ENCODE measurements around the gene FRMD3. TPM values are rescaled to one million over a fixed set of nuclear protein-coding genes. Genes with fewer than 3 reads are reported as not detected.
"Not testable (repeated sequence)": the region's sequence is repeated elsewhere in the genome, so short reads cannot be mapped to it uniquely, and the experiment has no call there.

FRMD3 gene
- total RNA-seq, 2 experiments from 2014 or later = 0.19 to 0.65 TPM

- ChIA-PET POLR2A (no interaction called here), CTCF (no interaction called here)
These were observed 11.3 kb downstream of the FRMD3 start for GRCh38 chr9:83526901-83527300.

- ChIA-PET POLR2A (no interaction called here), CTCF (no interaction called here)
These were observed 12.0 kb downstream of the FRMD3 start for GRCh38 chr9:83526211-83526610.

- CTCF ChIA-PET = no interaction called here
- POLR2A ChIA-PET = no interaction called here
These were observed 14.5 kb downstream of the FRMD3 start for GRCh38 chr9:83523684-83524083.

GRCh38 chr9:83521411-83521810, 16.8 kb downstream of the FRMD3 start:
- CTCF ChIA-PET = interaction anchor here (0.7 to 1.7 kb wide), 2 partner anchors 17 to 228 kb away, joined by 3 read pairs; partner anchors contain the start of gene FRMD3
- POLR2A ChIA-PET = no interaction called here

- CTCF ChIA-PET = interaction anchor here (0.7 to 1.7 kb wide), 2 partner anchors 18 to 228 kb away, joined by 3 read pairs; partner anchors contain the start of gene FRMD3
These were observed 17.2 kb downstream of the FRMD3 start for GRCh38 chr9:83521011-83521410.

GRCh38 chr9:83520292-83520691, 17.9 kb downstream of the FRMD3 start:
- ChIA-PET POLR2A (no interaction called here), CTCF (no interaction called here)

More at GRCh38 chr9:83521011-83521410, 17.2 kb downstream of the FRMD3 start:
- POLR2A ChIA-PET = no interaction called here

- POLR2A ChIA-PET = not testable (repeated sequence)
- CTCF ChIA-PET = interaction anchor here (0.6 kb wide), 1 partner anchor 53 kb away, joined by 3 read pairs; no protein-coding TSS in a partner anchor
These were observed 20.2 kb downstream of the FRMD3 start for GRCh38 chr9:83517980-83518379.

- POLR2A ChIA-PET = no interaction called here
- CTCF ChIA-PET = no interaction called here
These were observed 23.4 kb downstream of the FRMD3 start for GRCh38 chr9:83514767-83515166.

- ChIA-PET POLR2A (no interaction called here), CTCF (no interaction called here)
These were observed 25.6 kb downstream of the FRMD3 start for GRCh38 chr9:83512621-83513020.

GRCh38 chr9:83511051-83511450, 27.1 kb downstream of the FRMD3 start:
- CTCF ChIA-PET = no interaction called here

GRCh38 chr9:83509402-83509801, 28.8 kb downstream of the FRMD3 start:
- CTCF ChIA-PET = no interaction called here
- POLR2A ChIA-PET = no interaction called here

More at GRCh38 chr9:83511051-83511450, 27.1 kb downstream of the FRMD3 start:
- POLR2A ChIA-PET = no interaction called here

GRCh38 chr9:83508067-83508466, 30.1 kb downstream of the FRMD3 start:
- ChIA-PET CTCF (no interaction called here), POLR2A (no interaction called here)

GRCh38 chr9:83505282-83505681, 32.9 kb downstream of the FRMD3 start:
- CTCF ChIA-PET = no interaction called here
- POLR2A ChIA-PET = no interaction called here

- POLR2A ChIA-PET = no interaction called here
- CTCF ChIA-PET = no interaction called here
These were observed 34.3 kb downstream of the FRMD3 start for GRCh38 chr9:83503866-83504265.

- ChIA-PET POLR2A (no interaction called here), CTCF (no interaction called here)
These were observed 36.6 kb downstream of the FRMD3 start for GRCh38 chr9:83501565-83501964.

- CTCF ChIA-PET = no interaction called here
- POLR2A ChIA-PET = no interaction called here
These were observed 40.8 kb downstream of the FRMD3 start for GRCh38 chr9:83497441-83497840.

- ChIA-PET CTCF (no interaction called here), POLR2A (no interaction called here)
These were observed 46.2 kb downstream of the FRMD3 start for GRCh38 chr9:83491995-83492394.

- ChIA-PET POLR2A (no interaction called here), CTCF (no interaction called here)
These were observed 46.8 kb downstream of the FRMD3 start for GRCh38 chr9:83491413-83491812.

- ChIA-PET POLR2A (no interaction called here), CTCF (no interaction called here)
These were observed 48.2 kb downstream of the FRMD3 start for GRCh38 chr9:83489961-83490360.

GRCh38 chr9:83484990-83485389, 53.2 kb downstream of the FRMD3 start:
- POLR2A ChIA-PET = no interaction called here
- CTCF ChIA-PET = no interaction called here

- CTCF ChIA-PET = no interaction called here
- POLR2A ChIA-PET = no interaction called here
These were observed 55.0 kb downstream of the FRMD3 start for GRCh38 chr9:83483223-83483622.

- CTCF ChIA-PET = no interaction called here
These were observed 58.4 kb downstream of the FRMD3 start for GRCh38 chr9:83479765-83480164.

GRCh38 chr9:83477571-83477970, 60.6 kb downstream of the FRMD3 start:
- POLR2A ChIA-PET = no interaction called here
- CTCF ChIA-PET = no interaction called here

More at GRCh38 chr9:83479765-83480164, 58.4 kb downstream of the FRMD3 start:
- POLR2A ChIA-PET = no interaction called here
